Measurements from ENCODE around the gene KLF4. TPM values are rescaled to one million over a fixed set of nuclear protein-coding genes. Genes with fewer than 3 reads are reported as not detected.

Gene KLF4
- polyA plus RNA-seq, 1 donor from 2014 or later: 0.92 TPM

Small RNAs within 50 kb of the gene (small RNA-seq; reads per million reads assigned to genes)
- gene HMGN2P32: 0 reads per million in 3 experiments
- gene RNU6-492P: 0 to 0.08 (median 0) reads per million in 3 experiments

Other genes with a start within 250 kb of the KLF4 start
- gene RAD23B, start 206.5 kb downstream of the KLF4 start, polyA plus RNA-seq: 97.3 and 109 TPM in 2 replicates